ENCODE results near the gene STYXL1. TPM values are rescaled to one million over a fixed set of nuclear protein-coding genes. Genes with fewer than 3 reads are reported as not detected.

The STYXL1 gene
- total RNA-seq, 4 donors from 2014 or later: 10.0 to 31.5 (median 17.3) TPM

DNA sequence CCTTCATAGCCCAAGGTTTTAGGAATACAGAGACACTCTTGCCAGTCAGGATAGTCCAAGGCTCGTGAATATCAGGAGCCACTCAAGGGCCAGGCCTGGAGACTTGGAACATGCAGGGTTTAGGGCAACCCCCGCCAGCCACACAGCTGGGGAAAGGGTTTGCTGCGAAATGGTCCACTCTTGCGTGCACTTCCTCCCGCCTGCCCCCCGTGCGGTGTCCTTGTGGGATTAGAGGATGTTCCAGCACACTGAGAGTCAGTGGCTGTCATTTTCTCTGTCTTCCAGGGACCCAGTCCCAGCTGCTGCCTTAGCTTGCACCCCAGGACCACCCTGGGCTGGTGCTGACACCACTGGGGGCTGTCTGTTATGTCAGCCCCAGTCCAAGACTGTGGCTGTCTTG lies 94.4 kb downstream of the STYXL1 start:
- intact Hi-C loops (cut with DNase I; ENCODE audit: low total_unique reads): no loop called here

DNA sequence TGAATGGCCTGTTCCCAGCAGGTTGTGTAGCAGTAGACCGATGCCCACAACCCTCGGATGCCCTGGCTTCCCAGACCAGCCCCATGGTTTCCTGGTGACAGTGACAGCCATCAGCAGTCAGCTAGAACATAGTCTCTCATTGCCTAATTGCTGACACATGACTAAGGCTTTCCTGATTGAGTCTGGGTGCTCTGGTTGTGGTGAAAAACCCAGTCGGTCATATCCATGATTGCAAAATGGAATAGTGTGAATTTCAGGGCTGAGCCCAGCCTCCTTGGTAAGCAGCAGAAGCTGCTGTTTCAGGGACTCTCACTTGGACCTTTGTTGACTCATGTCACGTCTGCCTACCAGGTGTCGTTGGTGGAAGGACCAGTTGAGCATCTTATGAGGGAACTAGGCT lies 96.3 kb downstream of the STYXL1 start:
- intact Hi-C loops (cut with DNase I; ENCODE audit: low total_unique reads): loop anchor here (1.0 to 2.0 kb wide), 2 partner anchors 15 to 31 kb away; no protein-coding TSS in a partner anchor
- Histone ChIP-seq H3K27ac (peak overlapping the region; percentile 73 to 90 (median 80)), H3K27me3 (no peaks in the 10 kb centered on the region), H3K4me3 (no peak overlapping the region), H3K4me1 (peaks cover 54 to 63% of the 10 kb centered on the region in 2 donors), H3K36me3 (no peaks in the 10 kb centered on the region), H3K9me3 (no peaks in the 10 kb centered on the region)
- TF ChIP-seq POLR2A (IDR thresholded peaks at IDR 0.05): peak; percentile 23 to 41
- TF ChIP-seq, protein P1, sequence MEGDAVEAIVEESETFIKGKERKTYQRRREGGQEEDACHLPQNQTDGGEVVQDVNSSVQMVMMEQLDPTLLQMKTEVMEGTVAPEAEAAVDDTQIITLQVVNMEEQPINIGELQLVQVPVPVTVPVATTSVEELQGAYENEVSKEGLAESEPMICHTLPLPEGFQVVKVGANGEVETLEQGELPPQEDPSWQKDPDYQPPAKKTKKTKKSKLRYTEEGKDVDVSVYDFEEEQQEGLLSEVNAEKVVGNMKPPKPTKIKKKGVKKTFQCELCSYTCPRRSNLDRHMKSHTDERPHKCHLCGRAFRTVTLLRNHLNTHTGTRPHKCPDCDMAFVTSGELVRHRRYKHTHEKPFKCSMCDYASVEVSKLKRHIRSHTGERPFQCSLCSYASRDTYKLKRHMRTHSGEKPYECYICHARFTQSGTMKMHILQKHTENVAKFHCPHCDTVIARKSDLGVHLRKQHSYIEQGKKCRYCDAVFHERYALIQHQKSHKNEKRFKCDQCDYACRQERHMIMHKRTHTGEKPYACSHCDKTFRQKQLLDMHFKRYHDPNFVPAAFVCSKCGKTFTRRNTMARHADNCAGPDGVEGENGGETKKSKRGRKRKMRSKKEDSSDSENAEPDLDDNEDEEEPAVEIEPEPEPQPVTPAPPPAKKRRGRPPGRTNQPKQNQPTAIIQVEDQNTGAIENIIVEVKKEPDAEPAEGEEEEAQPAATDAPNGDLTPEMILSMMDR (IDR thresholded peaks at IDR 0.05 in 4 of 5, conservative IDR thresholded peaks at IDR 0.05 in 1 of 5): peak in 1 of 5 experiments; percentile 42
- in situ Hi-C loops (cut with MboI; ENCODE audit: low sequenced_read_pairs in 4 of 4): no loop called here
- DNase-seq (peak; percentile 81 to 87), ATAC-seq (peak; percentile 84 to 87)

More for the DNA sequence above, 94.4 kb downstream of the STYXL1 start:
- no peaks in the 10 kb centered on the region for H3K9me3 ChIP-seq
- in situ Hi-C loops (cut with MboI; ENCODE audit: low sequenced_read_pairs in 4 of 4): no loop called here
- H3K4me1 ChIP-seq: peaks cover 40 to 44% of the 10 kb centered on the region in 2 donors
- TF ChIP-seq, protein P1 (IDR thresholded peaks at IDR 0.05 in 4 of 5, conservative IDR thresholded peaks at IDR 0.05 in 1 of 5): no peak
- H3K36me3 ChIP-seq: peaks cover 0 to 13% of the 10 kb centered on the region in 2 donors
- peak overlapping the region; percentile 46 to 84 (median 76) for H3K27ac ChIP-seq
- H3K27me3 ChIP-seq: no peaks in the 10 kb centered on the region
- H3K4me3 ChIP-seq: no peak overlapping the region
- ATAC-seq (no peak), DNase-seq (no peak)

DNA sequence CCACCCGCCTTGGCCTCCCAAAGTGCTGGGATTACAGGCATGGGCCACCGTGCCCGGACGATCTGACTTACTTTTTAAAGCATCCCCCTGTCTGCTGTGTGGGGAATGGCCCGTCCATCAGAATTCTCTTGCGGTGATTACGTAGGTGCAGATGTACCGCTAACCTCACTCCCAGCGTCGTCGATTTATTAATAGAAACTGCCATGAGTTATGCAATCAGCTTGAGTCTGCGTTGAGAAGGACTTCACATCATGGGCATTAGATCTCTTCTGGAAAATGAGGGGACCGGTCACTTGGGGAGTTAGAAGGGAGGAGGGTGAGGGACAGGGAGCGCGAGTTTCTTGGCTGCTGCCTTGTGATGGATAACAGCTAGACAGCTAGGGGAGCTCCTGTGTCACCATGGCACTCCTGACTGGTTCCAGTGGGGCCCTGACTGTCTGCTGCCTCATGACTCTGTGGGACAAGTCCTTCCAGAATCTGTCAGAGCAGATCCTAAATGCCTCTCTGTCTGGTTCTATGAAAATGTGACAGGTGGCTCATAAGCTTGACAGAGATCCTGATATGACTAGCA lies 97.6 kb downstream of the STYXL1 start:
- DNase-seq (peak; percentile 72 to 75), ATAC-seq (peak; percentile 58 to 72)
- Histone ChIP-seq H3K4me1 (peaks cover 55 to 63% of the 10 kb centered on the region in 2 donors), H3K9me3 (no peaks in the 10 kb centered on the region), H3K36me3 (no peaks in the 10 kb centered on the region), H3K27me3 (no peaks in the 10 kb centered on the region), H3K4me3 (peak overlapping the region in 1 of 4 donors; percentile 3), H3K27ac (peak overlapping the region; percentile 73 to 90 (median 80))
- peak; percentile 51 to 64 for TF ChIP-seq POLR2A (IDR thresholded peaks at IDR 0.05)
- TF ChIP-seq, protein P1 (IDR thresholded peaks at IDR 0.05 in 4 of 5, conservative IDR thresholded peaks at IDR 0.05 in 1 of 5): peak in 2 of 5 experiments; percentile 44 to 67
- in situ Hi-C loops (cut with MboI; ENCODE audit: low sequenced_read_pairs in 4 of 4) (no loop called here), intact Hi-C loops (cut with DNase I; ENCODE audit: low total_unique reads) (loop anchor here (2.0 kb wide), 1 partner anchor 29 kb away; no protein-coding TSS in a partner anchor)

GRCh38 chr7:75948179-75948578 lies 99.6 kb downstream of the STYXL1 start:
- H3K27ac ChIP-seq: peak overlapping the region; percentile 73 to 90 (median 80)
- in situ Hi-C loops (cut with MboI; ENCODE audit: low sequenced_read_pairs in 4 of 4): no loop called here
- ATAC-seq (peak in 1 of 2 donors; percentile 3), DNase-seq (peak in 1 of 2 donors; percentile 60)
- peaks cover 57 to 77% of the 10 kb centered on the region in 2 donors for H3K4me1 ChIP-seq
- H3K9me3 ChIP-seq: no peaks in the 10 kb centered on the region
- H3K36me3 ChIP-seq: no peaks in the 10 kb centered on the region
- TF ChIP-seq, protein P1 (IDR thresholded peaks at IDR 0.05 in 4 of 5, conservative IDR thresholded peaks at IDR 0.05 in 1 of 5): no peak
- peak in 1 of 2 donors; percentile 6 for TF ChIP-seq POLR2A (IDR thresholded peaks at IDR 0.05)
- H3K27me3 ChIP-seq: no peaks in the 10 kb centered on the region
- intact Hi-C loops (cut with DNase I; ENCODE audit: low total_unique reads): no loop called here
- no peak overlapping the region for H3K4me3 ChIP-seq

Other genes with a start within 250 kb of the STYXL1 start
- not detected for gene CCL24, start 234.2 kb downstream of the STYXL1 start, total RNA-seq
- 10 to 100 TPM; 28.5 to 52.1 (median 38.2) TPM for gene RHBDD2, start 169.0 kb downstream of the STYXL1 start, total RNA-seq
- 100 to 1,000 TPM in 3 of 4 donors, 10 to 100 TPM in 1; 85.7 to 218 (median 115) TPM for gene POR, start 132.8 kb downstream of the STYXL1 start, total RNA-seq
- 10 to 100 TPM; 21.3 to 56.7 (median 38.2) TPM for gene TMEM120A, start 53.4 kb downstream of the STYXL1 start, total RNA-seq
- 100 to 1,000 TPM; 236 to 344 (median 284) TPM for gene MDH2, start 106 bp upstream of the STYXL1 start, total RNA-seq
- 1 to 10 TPM in 2 of 4 donors, under 1 TPM in 2; 0.53 to 1.2 (median 0.84) TPM for gene SRRM3, start 153.9 kb upstream of the STYXL1 start, total RNA-seq

Measured in gastrocnemius medialis (tissue), 4 donors.